GM23248 (cell line): ENCODE results near the gene SDR9C7. TPM values are rescaled to one million over a fixed set of nuclear protein-coding genes. Genes with fewer than 3 reads are reported as not detected.
"Not testable (repeated sequence)": the region's sequence is repeated elsewhere in the genome, so short reads cannot be mapped to it uniquely, and the experiment has no call there.

Experiments
- DNase-seq: peaks from one replicate; pipeline ENCODE4 v3.0.0-alpha.2; 2015
- H2AFZ ChIP-seq: fragments of 200-600 bp; sonication (generic); 2 replicates; pipeline ENCODE4 v1.6.1; 2016; ENCODE audit warnings: antibody characterized with exemption
- H3F3A ChIP-seq: fragments of 200-600 bp; sonication (generic); 2 replicates; pipeline ENCODE4 v1.6.1; 2016; ENCODE audit warnings: mild to moderate bottlenecking, antibody characterized with exemption, mixed run types; ENCODE audit not compliant: insufficient read depth
- H3K27ac ChIP-seq: fragments of 200-600 bp; sonication (generic); 2 replicates; pipeline ENCODE4 v1.5.1; 2016; ENCODE audit warnings: mild to moderate bottlenecking
- H3K27me3 ChIP-seq: fragments of 200-600 bp; sonication (generic); replicated peaks from 2 replicates; pipeline ENCODE4 v1.6.1; 2016; ENCODE audit warnings: mild to moderate bottlenecking; ENCODE audit not compliant: insufficient read depth
- H3K36me3 ChIP-seq: fragments of 200-600 bp; sonication (generic); 2 replicates; pipeline ENCODE4 v1.6.1; 2016; ENCODE audit warnings: low read depth, mild to moderate bottlenecking
- H3K4me1 ChIP-seq: fragments of 200-600 bp; sonication (generic); 2 replicates; pipeline ENCODE4 v1.6.1; 2016; ENCODE audit warnings: mild to moderate bottlenecking; ENCODE audit not compliant: insufficient read depth
- H3K4me2 ChIP-seq: fragments of 200-600 bp; sonication (generic); one replicate; pipeline ENCODE4 v1.6.1; 2016; ENCODE audit warnings: mild to moderate bottlenecking; ENCODE audit not compliant: unreplicated experiment
- H3K4me3 ChIP-seq: fragments of 200-600 bp; sonication (generic); 2 replicates; pipeline ENCODE4 v1.5.1; 2016; ENCODE audit warnings: mild to moderate bottlenecking
- H3K79me2 ChIP-seq: fragments of 200-600 bp; sonication (generic); 2 replicates; pipeline ENCODE4 v1.6.1; 2016; ENCODE audit warnings: mild to moderate bottlenecking; ENCODE audit not compliant: insufficient read depth
- H3K9ac ChIP-seq: fragments of 200-600 bp; sonication (generic); 2 replicates; pipeline ENCODE4 v1.6.1; 2016; ENCODE audit warnings: mild to moderate bottlenecking
- H3K9me2 ChIP-seq: fragments of 200-600 bp; sonication (generic); 2 replicates; pipeline ENCODE4 v1.6.1; 2016; ENCODE audit warnings: mixed run types, mild to moderate bottlenecking, moderate library complexity; ENCODE audit not compliant: insufficient read depth
- H3K9me3 ChIP-seq: fragments of 200-600 bp; sonication (generic); one replicate; pipeline ENCODE4 v1.6.1; 2017; ENCODE audit warnings: low read depth
- H4K20me1 ChIP-seq: fragments of 200-600 bp; sonication (generic); 2 replicates; pipeline ENCODE4 v1.6.0; 2016; ENCODE audit not compliant: insufficient read depth
- EZH2 ChIP-seq: fragments of 200-600 bp; sonication (generic); IDR thresholded peaks from 2 replicates; pipeline ENCODE4 v1.6.1; 2018; ENCODE audit warnings: antibody characterized with exemption, mild to moderate bottlenecking; ENCODE audit not compliant: insufficient read depth, poor library complexity, severe bottlenecking
- EZH2phosphoT487 ChIP-seq: fragments of 200-600 bp; sonication (generic); IDR thresholded peaks from 2 replicates; pipeline ENCODE4 v1.6.1; 2018; ENCODE audit warnings: antibody characterized with exemption, moderate library complexity, mild to moderate bottlenecking, low read depth; ENCODE audit not compliant: insufficient read depth
- WGBS, 2 experiments: methylation state at CpG; one replicate each; pipeline ENCODE4 v1.1.6; 2015 to 2017; ENCODE audit warnings: low lambda C conversion rate in 2 of 2, low coverage in 1 of 2; ENCODE audit errors: missing lambda C conversion rate in 2 of 2; 5-methylcytosine and 5-hydroxymethylcytosine counted together
- in situ Hi-C: fragments of 300-500 bp; cut with MboI; formaldehyde crosslinking; loops from 2 replicates; pipeline ENCODE4 v1.15.0; 2020
- polyA plus RNA-seq: library from polyadenylated mRNA; unstranded; fragments of >200 nt; fragmentation: Nextera tagmentation; extraction: Ambion mirVana; gene quantifications from 2 replicates; pipeline ENCODE4 v1.2.1, GENCODE V29; 2016
- total RNA-seq: library from RNA; depleted of rRNA; stranded (reverse); fragments of >200 nt; shearing (Covaris generic); gene quantifications from 2 replicates; pipeline ENCODE4 v1.2.3, GENCODE V29; 2014

SDR9C7 gene
- total and polyA plus RNA-seq, 2 experiments from 2014 or later: not detected

DNA sequence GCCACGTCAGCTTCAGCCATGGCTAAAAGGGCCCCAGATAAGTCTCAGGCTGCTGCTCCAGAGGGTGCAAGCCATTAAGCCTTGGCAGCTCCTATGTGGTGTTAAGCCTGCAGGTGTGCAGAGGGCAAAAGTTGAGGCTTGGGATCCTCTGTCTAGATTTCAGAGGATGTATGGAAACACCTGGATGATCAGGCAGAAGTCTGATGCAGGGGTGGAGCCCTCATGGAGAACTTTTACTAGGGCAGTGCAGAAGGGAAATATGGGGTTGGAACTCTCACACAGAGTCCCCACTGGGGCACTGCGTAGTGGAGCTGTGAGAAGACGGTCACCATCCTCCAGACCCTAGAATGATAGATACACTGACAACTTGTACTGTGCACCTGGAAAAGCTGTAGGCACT is 47.9 kb downstream of the SDR9C7 start:
- DNase-seq: no peak
- in situ Hi-C loops: no loop called here
- Histone ChIP-seq H4K20me1 (no peaks in the 10 kb centered on the region), H3K4me1 (peaks cover 9% of the 10 kb centered on the region), H3K9me2 (no peaks in the 10 kb centered on the region), H3K9ac (no peak overlapping the region), H2AFZ (no peak overlapping the region), H3K36me3 (no peaks in the 10 kb centered on the region), H3K4me3 (no peak overlapping the region), H3F3A (no peaks in the 10 kb centered on the region), H3K9me3 (no peaks in the 10 kb centered on the region), H3K4me2 (no peak overlapping the region), H3K27ac (no peak overlapping the region), H3K79me2 (no peaks in the 10 kb centered on the region), H3K27me3 (peaks cover 11% of the 10 kb centered on the region; the same call in 1 of the 2 replicates)
- TF ChIP-seq EZH2: no peak
- TF ChIP-seq EZH2phosphoT487: no peak
- 9 to 12% methylated on average over 3 of the region's 3 CpGs for WGBS, 2 experiments

- Histone ChIP-seq H3K9ac (no peak overlapping the region), H3K4me3 (no peak overlapping the region), H3K4me2 (no peak overlapping the region), H3K79me2 (no peaks in the 10 kb centered on the region), H3K9me2 (no peaks in the 10 kb centered on the region), H3K9me3 (no peaks in the 10 kb centered on the region), H3K36me3 (no peaks in the 10 kb centered on the region), H3K27ac (no peak overlapping the region), H3K27me3 (peaks cover 11% of the 10 kb centered on the region; the same call in 1 of the 2 replicates), H3K4me1 (peaks cover 16% of the 10 kb centered on the region), H3F3A (no peaks in the 10 kb centered on the region; the same call in 1 of the 2 replicates), H4K20me1 (no peaks in the 10 kb centered on the region), H2AFZ (no peak overlapping the region)
- TF ChIP-seq EZH2phosphoT487 (no peak), EZH2 (no peak)
- in situ Hi-C loops: no loop called here
- DNase-seq: no peak
- WGBS, 2 experiments: 67 to 68% methylated on average over 1 of the region's 1 CpG
These were observed 48.9 kb downstream of the SDR9C7 start for GRCh38 chr12:56885316-56885715.

DNA sequence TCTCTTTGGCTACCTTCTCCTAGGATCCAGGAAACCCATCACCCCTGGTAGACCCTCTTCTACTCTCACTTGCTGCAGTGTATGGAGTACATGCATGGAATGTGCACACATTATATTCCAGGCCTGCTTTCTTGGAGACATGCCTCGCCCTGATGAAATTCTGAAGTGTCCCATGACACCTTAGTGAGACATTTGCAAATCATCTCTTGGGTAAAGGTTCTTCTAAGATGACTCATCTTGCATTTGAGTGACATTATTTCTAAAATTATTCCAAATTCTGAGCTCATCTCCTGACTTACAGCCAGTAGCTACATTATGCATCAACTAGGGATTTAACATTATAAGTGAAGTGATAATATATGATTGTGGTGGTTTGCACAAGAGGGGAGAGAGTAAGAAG is 49.8 kb downstream of the SDR9C7 start:
- in situ Hi-C loops: no loop called here
- no peak for TF ChIP-seq EZH2
- no peak for TF ChIP-seq EZH2phosphoT487
- Histone ChIP-seq H3K4me1 (peaks cover 16% of the 10 kb centered on the region), H3K9me2 (no peaks in the 10 kb centered on the region), H3K4me3 (no peak overlapping the region), H3K4me2 (no peak overlapping the region), H3K36me3 (no peaks in the 10 kb centered on the region), H3K9ac (no peak overlapping the region), H2AFZ (no peak overlapping the region), H3F3A (no peaks in the 10 kb centered on the region; the same call in 1 of the 2 replicates), H3K79me2 (no peaks in the 10 kb centered on the region), H3K9me3 (no peaks in the 10 kb centered on the region), H4K20me1 (no peaks in the 10 kb centered on the region), H3K27ac (no peak overlapping the region), H3K27me3 (peaks cover 11% of the 10 kb centered on the region; the same call in 1 of the 2 replicates)
- peak; percentile 62 for DNase-seq
- 26 to 29% methylated on average over 1 of the region's 1 CpG for WGBS, 2 experiments

DNA sequence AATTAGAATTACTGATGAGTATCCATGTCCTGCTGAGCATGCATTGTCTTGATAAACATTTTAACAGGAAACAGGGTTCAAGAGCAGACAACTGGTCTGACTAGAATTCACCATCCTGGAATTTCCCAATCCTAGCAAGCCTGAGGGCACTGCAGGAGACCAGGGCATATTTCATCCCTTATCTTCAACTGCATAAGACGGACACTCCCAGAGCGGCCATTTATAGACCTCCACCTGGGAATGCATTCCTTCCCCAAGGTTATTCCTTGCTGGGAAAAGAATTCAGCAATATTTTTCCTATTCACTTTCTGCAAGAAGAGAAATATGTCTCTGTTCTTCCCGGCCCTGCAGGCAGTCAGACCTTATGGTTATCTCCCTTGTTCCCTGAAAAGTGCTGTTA is 51.8 kb downstream of the SDR9C7 start:
- H2AFZ ChIP-seq, DNase-seq, H3K9me2 ChIP-seq, H4K20me1 ChIP-seq, H3K4me3 ChIP-seq, in situ Hi-C loops, H3K9ac ChIP-seq, H3K36me3 ChIP-seq, H3K9me3 ChIP-seq, H3K4me2 ChIP-seq, H3K27me3 ChIP-seq, H3F3A ChIP-seq, H3K79me2 ChIP-seq, H3K27ac ChIP-seq: not testable (repeated sequence)
- WGBS, 2 experiments: 49 to 56% methylated on average over 3 of the region's 3 CpGs
- peaks cover 16% of the 10 kb centered on the region for H3K4me1 ChIP-seq
